Tibial nerve (tissue), 4 donors: ENCODE data around the gene HCN1. TPM values are rescaled to one million over a fixed set of nuclear protein-coding genes. Genes with fewer than 3 reads are reported as not detected.

Experiments
- DNase-seq, 2 donors: peaks; one replicate each; pipeline ENCODE4 v3.0.0-alpha.2; 2019; ENCODE audit warnings: low spot score in 2 of 2
- H3K27ac ChIP-seq, 4 donors: fragments of 200-600 bp; sonication (generic) in 3 of 4; one replicate each; pipeline ENCODE4 v1.5.1; 2017 to 2019; ENCODE audit warnings: mild to moderate bottlenecking in 1 of 4
- H3K27me3 ChIP-seq, 2 donors: fragments of 200-600 bp; sonication (generic) in 1 of 2; one replicate each; pipeline versions ENCODE4 v1.5.1 to v1.6.0; 2017 to 2019
- H3K36me3 ChIP-seq, 3 donors: fragments of 200-600 bp; sonication (generic); one replicate each; pipeline ENCODE4 v1.5.1; 2018 to 2019
- H3K4me1 ChIP-seq, 4 donors: fragments of 200-600 bp; sonication (generic) in 3 of 4; one replicate each; pipeline ENCODE4 v1.5.1; 2017 to 2019
- H3K4me3 ChIP-seq, 4 donors: fragments of 200-600 bp; sonication (generic) in 3 of 4; one replicate each; pipeline ENCODE4 v1.5.1; 2017 to 2019; ENCODE audit warnings: mild to moderate bottlenecking in 1 of 4, moderate library complexity in 1 of 4
- H3K9me3 ChIP-seq, 4 donors: fragments of 200-600 bp; sonication (generic) in 3 of 4; one replicate each; pipeline ENCODE4 v1.5.1; 2017 to 2019
- CTCF ChIP-seq, 5 experiments: fragments of 200-600 bp in 3 of 5; fragments of 450-650 bp in 2 of 5; sonication (generic) in 3 of 5; IDR thresholded peaks; one replicate each; pipeline ENCODE4 v1.5.1; 2016 to 2019; ENCODE audit warnings: antibody characterized with exemption in 5 of 5, mild to moderate bottlenecking in 3 of 5, moderate library complexity in 2 of 5
- EP300 ChIP-seq, 2 donors: sonication (generic); formaldehyde crosslinking; IDR thresholded peaks; one replicate each; pipeline ENCODE4 v1.6.1; 2017; ENCODE audit warnings: antibody characterized with exemption in 2 of 2, mild to moderate bottlenecking in 1 of 2
- POLR2A ChIP-seq, 2 donors: fragments of 450-650 bp; IDR thresholded peaks; one replicate each; pipeline ENCODE4 v1.6.1; 2017; ENCODE audit warnings: antibody characterized with exemption in 2 of 2, mild to moderate bottlenecking in 2 of 2, moderate library complexity in 2 of 2
- WGBS, 2 donors: methylation state at CpG; one replicate each; pipeline ENCODE4 v1.1.5; 2018; 5-methylcytosine and 5-hydroxymethylcytosine counted together
- total RNA-seq, 4 donors: library from RNA; depleted of rRNA; stranded (reverse); fragments of >200 nt; gene quantifications; one replicate each; pipeline ENCODE4 v1.1.0, GENCODE V29; 2016

The HCN1 gene
- total RNA-seq, 4 donors from 2014 or later, result 16.2 to 21.9 (median 17.7) TPM

GRCh38 chr5:45623832-45624231 lies 72.3 kb downstream of the HCN1 start:
- no peaks in the 10 kb centered on the region for H3K9me3 ChIP-seq
- TF ChIP-seq EP300 (IDR thresholded peaks at IDR 0.05), result no peak
- TF ChIP-seq POLR2A (IDR thresholded peaks at IDR 0.05), result no peak
- TF ChIP-seq CTCF (IDR thresholded peaks at IDR 0.05), result no peak
- no peaks in the 10 kb centered on the region for H3K4me1 ChIP-seq
- H3K27ac ChIP-seq, result no peak overlapping the region
- DNase-seq, result no peak
- 70% methylated on average over 1 of the region's 1 CpG for WGBS, 2 donors
- H3K36me3 ChIP-seq, result no peaks in the 10 kb centered on the region
- no peak overlapping the region for H3K4me3 ChIP-seq
- H3K27me3 ChIP-seq, result no peaks in the 10 kb centered on the region

GRCh38 chr5:45622365-45622764 lies 73.8 kb downstream of the HCN1 start:
- H3K27ac ChIP-seq, result no peak overlapping the region
- TF ChIP-seq EP300 (IDR thresholded peaks at IDR 0.05), result no peak
- TF ChIP-seq CTCF (IDR thresholded peaks at IDR 0.05), result no peak
- no peak for TF ChIP-seq POLR2A (IDR thresholded peaks at IDR 0.05)
- no peaks in the 10 kb centered on the region for H3K27me3 ChIP-seq
- H3K4me1 ChIP-seq, result no peaks in the 10 kb centered on the region
- no peaks in the 10 kb centered on the region for H3K9me3 ChIP-seq
- no peak overlapping the region for H3K4me3 ChIP-seq
- no peaks in the 10 kb centered on the region for H3K36me3 ChIP-seq
- DNase-seq, result no peak

GRCh38 chr5:45617859-45618416 lies 78.2 kb downstream of the HCN1 start:
- no peak overlapping the region for H3K4me3 ChIP-seq
- no peaks in the 10 kb centered on the region for H3K9me3 ChIP-seq
- WGBS, 2 donors, result 79 to 84% methylated on average over 3 of the region's 3 CpGs
- H3K27ac ChIP-seq, result no peak overlapping the region
- H3K36me3 ChIP-seq, result no peaks in the 10 kb centered on the region
- H3K27me3 ChIP-seq, result no peaks in the 10 kb centered on the region
- no peak for DNase-seq
- no peaks in the 10 kb centered on the region for H3K4me1 ChIP-seq
- no peak for TF ChIP-seq CTCF (IDR thresholded peaks at IDR 0.05)

GRCh38 chr5:45609661-45610060 lies 86.5 kb downstream of the HCN1 start:
- no peaks in the 10 kb centered on the region for H3K27me3 ChIP-seq
- H3K4me3 ChIP-seq, result no peak overlapping the region
- H3K27ac ChIP-seq, result no peak overlapping the region
- DNase-seq, result no peak
- H3K4me1 ChIP-seq, result no peaks in the 10 kb centered on the region
- no peak for TF ChIP-seq EP300 (IDR thresholded peaks at IDR 0.05)
- no peak for TF ChIP-seq POLR2A (IDR thresholded peaks at IDR 0.05)
- no peak for TF ChIP-seq CTCF (IDR thresholded peaks at IDR 0.05)
- no peaks in the 10 kb centered on the region for H3K36me3 ChIP-seq
- WGBS, 2 donors, result 81 to 86% methylated on average over 3 of the region's 3 CpGs
- H3K9me3 ChIP-seq, result no peaks in the 10 kb centered on the region

- Histone ChIP-seq H3K27ac (no peak overlapping the region), H3K9me3 (no peaks in the 10 kb centered on the region), H3K4me1 (peaks cover 0 to 5% (median 0%) of the 10 kb centered on the region in 4 donors), H3K36me3 (no peaks in the 10 kb centered on the region), H3K27me3 (no peaks in the 10 kb centered on the region), H3K4me3 (no peak overlapping the region)
- TF ChIP-seq EP300 (IDR thresholded peaks at IDR 0.05) (no peak), POLR2A (IDR thresholded peaks at IDR 0.05) (no peak), CTCF (IDR thresholded peaks at IDR 0.05) (no peak)
- no peak for DNase-seq
- 64 to 72% methylated on average over 2 of the region's 2 CpGs for WGBS, 2 donors
Measured at GRCh38 chr5:45604092-45604491, 92.1 kb downstream of the HCN1 start.
